Endothelial cell of umbilical vein (primary cell): Measurements from ENCODE around the gene S100A13. TPM values are rescaled to one million over a fixed set of nuclear protein-coding genes. Genes with fewer than 3 reads are reported as not detected.

Experiments used
- BruUV-seq: library from RNA; stranded (reverse); fragments of 400-500 nt; replicated peaks from 2 replicates; lab custom pipeline; 2021; lab: Mats Ljungman, UMichigan
- CTCF ChIA-PET: fragments of 300-600, 350-600 bp; sonication (Branson Sonifier 250); formaldehyde crosslinking; loops from one replicate; lab custom pipeline; 2021; ENCODE audit warnings: antibody characterized with exemption, inconsistent platforms; lab: Charles Lee
- POLR2A ChIA-PET: fragments of 300-600, 350-600 bp; sonication (Branson Sonifier 250); formaldehyde crosslinking; loops from one replicate; lab custom pipeline; 2021; ENCODE audit warnings: antibody characterized with exemption, inconsistent platforms; lab: Charles Lee
- DNase-seq: peaks from one replicate; pipeline ENCODE4 v3.0.0-alpha.2; 2011; ENCODE audit warnings: low read depth, low spot score
- FAIRE-seq: peaks from 2 replicates; lab custom pipeline; 2011; peaks lifted over from hg19 to GRCh38; lab: Jason Lieb, UNC
- H2AFZ ChIP-seq: 2 replicates; pipeline ENCODE4 v1.6.0; 2012; ENCODE audit warnings: low read depth, low read length, control low read depth, inconsistent platforms
- H3K27ac ChIP-seq: 2 replicates; pipeline ENCODE4 v1.5.1; 2011; ENCODE audit warnings: low read depth, mild to moderate bottlenecking, control low read depth, low read length, moderate library complexity; ENCODE audit not compliant: insufficient read depth
- H3K27me3 ChIP-seq, 2 experiments: 2 replicates each; pipeline versions ENCODE4 v1.6.0 to v1.6.1; 2011; ENCODE audit warnings: low read length in 2 of 2, mixed read lengths in 1 of 2; ENCODE audit not compliant: control insufficient read depth in 2 of 2, insufficient read depth in 2 of 2
- H3K36me3 ChIP-seq, 2 experiments: 2 replicates in 1 of 2; 3 replicates in 1 of 2; pipeline ENCODE4 v1.5.1; 2011; ENCODE audit warnings: low read length in 2 of 2, mild to moderate bottlenecking in 1 of 2, moderate library complexity in 1 of 2; ENCODE audit not compliant: control insufficient read depth in 2 of 2, insufficient read depth in 2 of 2; ENCODE audit errors: extremely low read depth in 1 of 2
- H3K4me1 ChIP-seq: 3 replicates; pipeline ENCODE4 v1.5.1; 2011; ENCODE audit warnings: mild to moderate bottlenecking, low read length; ENCODE audit not compliant: control insufficient read depth, insufficient read depth; ENCODE audit errors: extremely low read depth
- H3K4me2 ChIP-seq: 2 replicates; pipeline ENCODE4 v1.6.1; 2011; ENCODE audit warnings: low read length, control low read depth, mixed read lengths; ENCODE audit not compliant: insufficient read depth
- H3K4me3 ChIP-seq, 3 experiments: fragments of 200-600 bp in 1 of 3; sonication (generic), shearing (Covaris generic) in 1 of 3; replicated peaks in 1 of 3; 2 replicates each; pipeline ENCODE4 v1.5.1; 2011 to 2016; ENCODE audit warnings: control low read depth in 3 of 3, low read length in 3 of 3, mild to moderate bottlenecking in 2 of 3, inconsistent platforms in 1 of 3, low read depth in 1 of 3, moderate library complexity in 1 of 3; ENCODE audit not compliant: insufficient read depth in 1 of 3
- H3K79me2 ChIP-seq: 2 replicates; pipeline ENCODE4 v1.6.0; 2012; ENCODE audit warnings: low read length, inconsistent platforms; ENCODE audit not compliant: control insufficient read depth, insufficient read depth
- H3K9ac ChIP-seq: replicated peaks from 2 replicates; pipeline ENCODE3; 2011; ENCODE audit warnings: low read length, control low read depth; ENCODE audit not compliant: insufficient read depth; ENCODE audit errors: extremely low read depth
- H3K9me1 ChIP-seq: replicated peaks from 3 replicates; pipeline ENCODE4 v1.6.0; 2011; ENCODE audit warnings: mild to moderate bottlenecking, low read length; ENCODE audit not compliant: control insufficient read depth, insufficient read depth; ENCODE audit errors: extremely low read depth
- H3K9me3 ChIP-seq: replicated peaks from 2 replicates; pipeline ENCODE4 v1.5.1; 2012; ENCODE audit warnings: low read length, inconsistent platforms; ENCODE audit not compliant: control insufficient read depth, insufficient read depth
- H4K20me1 ChIP-seq: replicated peaks from 2 replicates; pipeline ENCODE3; 2011; ENCODE audit warnings: mild to moderate bottlenecking, low read length; ENCODE audit not compliant: control insufficient read depth, insufficient read depth; ENCODE audit errors: extremely low read depth
- EZH2 ChIP-seq: IDR thresholded peaks from 2 replicates; pipeline ENCODE4 v1.6.1; 2012; ENCODE audit warnings: borderline replicate concordance, low read depth, mild to moderate bottlenecking, moderate library complexity, low read length, inconsistent platforms; ENCODE audit not compliant: severe bottlenecking
- FOS ChIP-seq: IDR thresholded peaks from 2 replicates; pipeline ENCODE4 v1.6.1; 2011; ENCODE audit warnings: mild to moderate bottlenecking, low read length, moderate library complexity, borderline replicate concordance; ENCODE audit not compliant: insufficient read depth
- GATA2 ChIP-seq: IDR thresholded peaks from 2 replicates; pipeline ENCODE4 v1.7.0; 2011; ENCODE audit warnings: low read depth, mild to moderate bottlenecking, moderate library complexity, mixed read lengths, low read length; ENCODE audit not compliant: insufficient read length, insufficient read depth
- JUN ChIP-seq: IDR thresholded peaks from 2 replicates; pipeline ENCODE4 v1.6.1; 2011; ENCODE audit warnings: borderline replicate concordance, low read depth; ENCODE audit not compliant: insufficient read length, insufficient read depth
- POLR2A ChIP-seq: IDR thresholded peaks from 2 replicates; pipeline ENCODE4 v1.6.1; 2012; ENCODE audit warnings: low read depth, mild to moderate bottlenecking, control low read depth, low read length
- POLR2AphosphoS5 ChIP-seq: IDR thresholded peaks from 2 replicates; pipeline ENCODE4 v1.6.1; 2012; ENCODE audit warnings: low read depth, mild to moderate bottlenecking, control low read depth, low read length, moderate library complexity; ENCODE audit not compliant: insufficient read depth
- dilution Hi-C: fragments of 300-500 bp; cut with MboI; formaldehyde crosslinking; loops from one replicate; pipeline ENCODE4 v1.15.0; 2019; ENCODE audit warnings: low sequenced_read_pairs; ENCODE audit not compliant: extremely low pct_ligation_motif_present
- intact Hi-C: fragments of 100-400 bp; cut with micrococcal nuclease; formaldehyde crosslinking; loops from one replicate; pipeline ENCODE4 v1.10.0; 2022
- polyA plus RNA-seq, 4 experiments: library from polyadenylated mRNA; depleted of rRNA in 3 of 4; stranded (reverse) in 3 of 4; unstranded in 1 of 4; fragments of >200 nt; gene quantifications; 2 replicates each; pipeline versions ENCODE4 v1.2.1 to v1.2.3, GENCODE V29; 2011 to 2012; ENCODE audit warnings: missing spikeins in 1 of 4
- total RNA-seq: library from RNA; stranded (reverse); gene quantifications from 2 replicates; pipeline ENCODE4 v1.2.3, GENCODE V29; 2021
- TF ChIP-seq, protein P1 (sequence below), 2 donors: IDR thresholded peaks; 1 replicate in 1 of 2; 2 replicates in 1 of 2; pipeline ENCODE4 v1.5.1; 2011; ENCODE audit warnings: low read length in 2 of 2, mild to moderate bottlenecking in 2 of 2, moderate library complexity in 2 of 2, control low read depth in 1 of 2, inconsistent platforms in 1 of 2, low read depth in 1 of 2; ENCODE audit not compliant: insufficient read depth in 1 of 2; ENCODE audit errors: extremely low read depth in 1 of 2
- TF ChIP-seq, protein P2 (sequence below): IDR thresholded peaks from 2 replicates; pipeline ENCODE4 v1.6.1; 2011; ENCODE audit not compliant: insufficient read depth, insufficient read length

Gene S100A13
- total and polyA plus RNA-seq, 2 donors (not counting 3 experiments of a cell fraction or from before 2014, with no cell fraction given) = 155 to 360 TPM

DNA sequence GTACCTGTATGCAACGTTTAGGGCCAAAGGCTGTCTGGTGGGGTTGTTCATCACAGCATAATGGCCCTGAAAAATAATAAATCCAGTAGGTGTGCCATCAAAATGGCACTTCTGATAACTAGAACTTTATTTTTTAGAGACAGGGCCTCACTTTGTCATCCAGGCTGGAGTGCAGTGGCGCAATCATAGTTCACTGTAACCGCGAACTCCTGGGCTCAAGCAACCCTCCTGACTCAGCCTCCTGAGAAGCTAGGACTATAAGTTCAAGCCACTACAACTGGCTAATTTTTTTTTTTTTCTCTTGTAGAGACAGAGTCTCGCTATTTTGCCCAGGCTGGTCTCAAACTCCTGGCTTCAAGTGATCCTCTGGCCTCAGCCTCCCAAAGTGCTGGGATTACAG lies 35.9 kb upstream of the S100A13 start:
- Histone ChIP-seq H2AFZ (no peak overlapping the region), H3K79me2 (peaks cover 24% of the 10 kb centered on the region), H3K9ac (no peak overlapping the region), H4K20me1 (no peaks in the 10 kb centered on the region), H3K4me3 (no peak overlapping the region), H3K27ac (no peak overlapping the region), H3K27me3 (no peaks in the 10 kb centered on the region), H3K36me3 (peaks cover 44 to 49% of the 10 kb centered on the region in 2 experiments), H3K4me2 (no peak overlapping the region), H3K9me1 (no peaks in the 10 kb centered on the region), H3K9me3 (no peaks in the 10 kb centered on the region), H3K4me1 (peaks cover 7% of the 10 kb centered on the region)
- BruUV-seq = no TSS peak
- FAIRE-seq (no peak), DNase-seq (no peak)
- POLR2A ChIA-PET = interaction anchor here (0.9 kb wide), 1 partner anchor 29 kb away, joined by 3 read pairs; the partner anchor contains the start of gene CHTOP
- dilution Hi-C loops (no loop called here), intact Hi-C loops (no loop called here)
- CTCF ChIA-PET = interaction anchor here (3.2 kb wide), 1 partner anchor 91 kb away, joined by 12 read pairs; no protein-coding TSS in a partner anchor
- TF ChIP-seq EZH2 (no peak), JUN (no peak), FOS (no peak)

DNA sequence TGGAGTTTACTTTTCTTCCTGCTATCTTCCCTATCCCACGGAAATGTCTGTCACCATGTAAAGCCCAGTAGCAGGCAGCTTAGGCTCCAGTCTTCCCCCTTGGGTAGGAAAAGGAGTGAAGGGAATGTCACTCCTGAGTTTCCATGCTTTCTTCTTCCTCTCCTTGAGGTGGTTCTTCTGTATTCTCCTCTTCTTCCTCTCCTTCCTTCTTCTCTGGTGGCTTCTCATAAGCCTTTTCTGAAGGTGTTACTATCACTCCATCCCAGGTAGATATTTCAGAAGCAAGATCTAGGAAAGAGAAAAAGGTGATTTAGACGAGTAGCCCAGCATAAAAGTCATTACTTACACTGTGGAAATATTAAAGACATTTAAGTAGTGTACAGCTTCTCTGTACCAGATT lies 35.0 kb upstream of the S100A13 start:
- dilution Hi-C loops = no loop called here
- no peak overlapping the region for H3K9ac ChIP-seq
- H3K4me2 ChIP-seq = no peak overlapping the region
- H3K4me3 ChIP-seq = no peak overlapping the region
- no peaks in the 10 kb centered on the region for H3K27me3 ChIP-seq
- ChIA-PET CTCF (interaction anchor here (0.6 to 1.9 kb wide), 2 partner anchors 90 to 152 kb away, joined by 3 to 5 read pairs; no protein-coding TSS in a partner anchor), POLR2A (interaction anchor here (0.9 kb wide), 1 partner anchor 28 kb away, joined by 3 read pairs; the partner anchor contains the start of gene CHTOP)
- no peak for FAIRE-seq
- no peaks in the 10 kb centered on the region for H4K20me1 ChIP-seq
- no peaks in the 10 kb centered on the region for H3K9me3 ChIP-seq
- DNase-seq = no peak
- H2AFZ ChIP-seq = no peak overlapping the region
- BruUV-seq = TSS peak; percentile 47
- no peaks in the 10 kb centered on the region for H3K9me1 ChIP-seq
- no peak overlapping the region for H3K27ac ChIP-seq
- peaks cover 15% of the 10 kb centered on the region for H3K79me2 ChIP-seq
- H3K4me1 ChIP-seq = peaks cover 7% of the 10 kb centered on the region
- H3K36me3 ChIP-seq = peaks cover 36 to 44% of the 10 kb centered on the region in 2 experiments
- intact Hi-C loops = no loop called here
- TF ChIP-seq, protein P1, sequence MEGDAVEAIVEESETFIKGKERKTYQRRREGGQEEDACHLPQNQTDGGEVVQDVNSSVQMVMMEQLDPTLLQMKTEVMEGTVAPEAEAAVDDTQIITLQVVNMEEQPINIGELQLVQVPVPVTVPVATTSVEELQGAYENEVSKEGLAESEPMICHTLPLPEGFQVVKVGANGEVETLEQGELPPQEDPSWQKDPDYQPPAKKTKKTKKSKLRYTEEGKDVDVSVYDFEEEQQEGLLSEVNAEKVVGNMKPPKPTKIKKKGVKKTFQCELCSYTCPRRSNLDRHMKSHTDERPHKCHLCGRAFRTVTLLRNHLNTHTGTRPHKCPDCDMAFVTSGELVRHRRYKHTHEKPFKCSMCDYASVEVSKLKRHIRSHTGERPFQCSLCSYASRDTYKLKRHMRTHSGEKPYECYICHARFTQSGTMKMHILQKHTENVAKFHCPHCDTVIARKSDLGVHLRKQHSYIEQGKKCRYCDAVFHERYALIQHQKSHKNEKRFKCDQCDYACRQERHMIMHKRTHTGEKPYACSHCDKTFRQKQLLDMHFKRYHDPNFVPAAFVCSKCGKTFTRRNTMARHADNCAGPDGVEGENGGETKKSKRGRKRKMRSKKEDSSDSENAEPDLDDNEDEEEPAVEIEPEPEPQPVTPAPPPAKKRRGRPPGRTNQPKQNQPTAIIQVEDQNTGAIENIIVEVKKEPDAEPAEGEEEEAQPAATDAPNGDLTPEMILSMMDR (IDR thresholded peaks at IDR 0.05; ENCODE audit: extremely low read depth in 1 of 2, insufficient read depth in 1 of 2, low read depth in 1 of 2, low read length in 2 of 2) = no peak
- TF ChIP-seq POLR2A (no peak), POLR2AphosphoS5 (no peak), FOS (no peak), EZH2 (no peak), GATA2 (no peak), JUN (no peak)
- TF ChIP-seq, protein P2, sequence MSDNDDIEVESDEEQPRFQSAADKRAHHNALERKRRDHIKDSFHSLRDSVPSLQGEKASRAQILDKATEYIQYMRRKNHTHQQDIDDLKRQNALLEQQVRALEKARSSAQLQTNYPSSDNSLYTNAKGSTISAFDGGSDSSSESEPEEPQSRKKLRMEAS = no peak
